ENCODE measurements around the gene DNAH2. TPM values are rescaled to one million over a fixed set of nuclear protein-coding genes. Genes with fewer than 3 reads are reported as not detected.
A peak's percentile ranks its signal among the peaks of the same experiment; 100 is the strongest.

DNAH2 gene
- total RNA-seq, 1 experiment from 2014 or later: 0.13 TPM

DNA sequence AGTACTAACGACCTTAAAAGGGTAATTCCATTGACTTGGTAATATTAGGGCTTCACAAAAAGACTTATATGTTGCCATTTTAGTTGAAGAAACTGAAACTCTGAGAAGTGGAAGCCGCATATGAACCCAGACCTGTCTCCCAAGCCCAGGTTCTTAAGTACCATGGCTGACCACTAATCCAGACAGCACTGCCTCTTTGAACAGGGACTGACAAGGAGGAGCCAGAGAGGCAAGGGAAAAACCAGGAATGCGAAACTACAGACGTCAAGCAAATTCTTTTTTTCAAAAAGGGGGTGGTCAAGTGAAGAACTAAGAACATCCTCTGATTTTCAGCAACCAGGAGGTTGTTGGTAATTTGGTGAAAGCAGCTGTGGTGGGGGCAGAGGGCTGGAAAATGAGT lies 155.5 kb downstream of the DNAH2 start:
- ATAC-seq: no peak
- no peaks in the 10 kb centered on the region for H3K27me3 ChIP-seq (ENCODE audit: control insufficient read depth, insufficient read depth, low read length)
- H3K27ac ChIP-seq (ENCODE audit: low read length): no peak overlapping the region
- no TSS peak for BruUV-seq (replicated peaks)
- in situ Hi-C loops (cut with HindIII; ENCODE audit: low pct_unique_long_range_greater_than_20kb, low sequenced_read_pairs) (no loop called here), intact Hi-C loops (cut with micrococcal nuclease; ENCODE audit: unreplicated experiment) (no loop called here)
- no peaks in the 10 kb centered on the region for H3K9me3 ChIP-seq (ENCODE audit: control insufficient read depth, insufficient read depth, low read depth, low read length)
- TF ChIP-seq SIN3A (IDR thresholded peaks at IDR 0.05; ENCODE audit: borderline replicate concordance, insufficient read depth, low read depth, low read length) (no peak), POLR2AphosphoS5 (IDR thresholded peaks at IDR 0.05; ENCODE audit: low read depth, low read length) (no peak), TCF7L2 (IDR thresholded peaks at IDR 0.05; ENCODE audit: low read depth, low read length) (no peak)
- TF ChIP-seq, protein P1, sequence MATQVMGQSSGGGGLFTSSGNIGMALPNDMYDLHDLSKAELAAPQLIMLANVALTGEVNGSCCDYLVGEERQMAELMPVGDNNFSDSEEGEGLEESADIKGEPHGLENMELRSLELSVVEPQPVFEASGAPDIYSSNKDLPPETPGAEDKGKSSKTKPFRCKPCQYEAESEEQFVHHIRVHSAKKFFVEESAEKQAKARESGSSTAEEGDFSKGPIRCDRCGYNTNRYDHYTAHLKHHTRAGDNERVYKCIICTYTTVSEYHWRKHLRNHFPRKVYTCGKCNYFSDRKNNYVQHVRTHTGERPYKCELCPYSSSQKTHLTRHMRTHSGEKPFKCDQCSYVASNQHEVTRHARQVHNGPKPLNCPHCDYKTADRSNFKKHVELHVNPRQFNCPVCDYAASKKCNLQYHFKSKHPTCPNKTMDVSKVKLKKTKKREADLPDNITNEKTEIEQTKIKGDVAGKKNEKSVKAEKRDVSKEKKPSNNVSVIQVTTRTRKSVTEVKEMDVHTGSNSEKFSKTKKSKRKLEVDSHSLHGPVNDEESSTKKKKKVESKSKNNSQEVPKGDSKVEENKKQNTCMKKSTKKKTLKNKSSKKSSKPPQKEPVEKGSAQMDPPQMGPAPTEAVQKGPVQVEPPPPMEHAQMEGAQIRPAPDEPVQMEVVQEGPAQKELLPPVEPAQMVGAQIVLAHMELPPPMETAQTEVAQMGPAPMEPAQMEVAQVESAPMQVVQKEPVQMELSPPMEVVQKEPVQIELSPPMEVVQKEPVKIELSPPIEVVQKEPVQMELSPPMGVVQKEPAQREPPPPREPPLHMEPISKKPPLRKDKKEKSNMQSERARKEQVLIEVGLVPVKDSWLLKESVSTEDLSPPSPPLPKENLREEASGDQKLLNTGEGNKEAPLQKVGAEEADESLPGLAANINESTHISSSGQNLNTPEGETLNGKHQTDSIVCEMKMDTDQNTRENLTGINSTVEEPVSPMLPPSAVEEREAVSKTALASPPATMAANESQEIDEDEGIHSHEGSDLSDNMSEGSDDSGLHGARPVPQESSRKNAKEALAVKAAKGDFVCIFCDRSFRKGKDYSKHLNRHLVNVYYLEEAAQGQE (IDR thresholded peaks at IDR 0.05; ENCODE audit: insufficient read depth in 1 of 2, low read depth in 2 of 2, low read length in 1 of 2): no peak
- TF ChIP-seq, protein P2, sequence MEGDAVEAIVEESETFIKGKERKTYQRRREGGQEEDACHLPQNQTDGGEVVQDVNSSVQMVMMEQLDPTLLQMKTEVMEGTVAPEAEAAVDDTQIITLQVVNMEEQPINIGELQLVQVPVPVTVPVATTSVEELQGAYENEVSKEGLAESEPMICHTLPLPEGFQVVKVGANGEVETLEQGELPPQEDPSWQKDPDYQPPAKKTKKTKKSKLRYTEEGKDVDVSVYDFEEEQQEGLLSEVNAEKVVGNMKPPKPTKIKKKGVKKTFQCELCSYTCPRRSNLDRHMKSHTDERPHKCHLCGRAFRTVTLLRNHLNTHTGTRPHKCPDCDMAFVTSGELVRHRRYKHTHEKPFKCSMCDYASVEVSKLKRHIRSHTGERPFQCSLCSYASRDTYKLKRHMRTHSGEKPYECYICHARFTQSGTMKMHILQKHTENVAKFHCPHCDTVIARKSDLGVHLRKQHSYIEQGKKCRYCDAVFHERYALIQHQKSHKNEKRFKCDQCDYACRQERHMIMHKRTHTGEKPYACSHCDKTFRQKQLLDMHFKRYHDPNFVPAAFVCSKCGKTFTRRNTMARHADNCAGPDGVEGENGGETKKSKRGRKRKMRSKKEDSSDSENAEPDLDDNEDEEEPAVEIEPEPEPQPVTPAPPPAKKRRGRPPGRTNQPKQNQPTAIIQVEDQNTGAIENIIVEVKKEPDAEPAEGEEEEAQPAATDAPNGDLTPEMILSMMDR (IDR thresholded peaks at IDR 0.05): no peak
- H3K4me3 ChIP-seq (ENCODE audit: low read depth in 2 of 2, low read length in 2 of 2): no peak overlapping the region
- ChIA-PET CTCF (no interaction called here), POLR2A (no interaction called here)
- no peak for DNase-seq (ENCODE audit: low read depth, low spot score)
- H3K36me3 ChIP-seq (ENCODE audit: control insufficient read depth, insufficient read depth, low read length): peaks cover 7% of the 10 kb centered on the region; the same call in 1 of the 2 replicates
- H3K4me1 ChIP-seq (ENCODE audit: control insufficient read depth, insufficient read depth, low read length): no peaks in the 10 kb centered on the region

DNA sequence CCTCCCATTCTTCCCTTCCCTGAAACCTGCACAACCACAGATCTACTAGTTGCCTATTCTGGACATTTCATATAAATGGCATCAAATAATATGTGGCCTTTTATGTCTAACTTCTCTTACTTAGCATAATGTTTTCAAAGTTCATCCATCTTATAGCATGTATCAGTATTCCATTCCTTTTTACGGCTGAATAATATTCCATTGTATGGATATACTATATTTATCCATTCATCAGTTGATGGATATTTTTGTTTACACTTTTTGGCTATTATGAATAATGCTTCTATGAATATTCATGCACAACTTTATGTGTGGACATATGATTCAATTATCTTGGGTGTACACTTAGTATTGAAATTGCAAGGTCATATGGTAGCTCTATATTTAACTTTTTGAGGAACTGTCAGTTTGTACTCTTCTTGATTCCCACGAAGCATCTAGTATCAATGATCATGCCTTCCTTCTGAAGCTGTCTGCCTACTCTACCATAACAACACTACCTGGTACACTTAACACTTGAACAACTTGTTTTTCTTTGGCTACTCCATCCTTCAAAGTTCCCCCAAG lies 158.3 kb downstream of the DNAH2 start:
- TF ChIP-seq POLR2AphosphoS5 (IDR thresholded peaks at IDR 0.05; ENCODE audit: low read depth, low read length) (no peak), TCF7L2 (IDR thresholded peaks at IDR 0.05; ENCODE audit: low read depth, low read length) (no peak), SIN3A (IDR thresholded peaks at IDR 0.05; ENCODE audit: borderline replicate concordance, insufficient read depth, low read depth, low read length) (no peak)
- TF ChIP-seq, protein P2 (IDR thresholded peaks at IDR 0.05): no peak
- TF ChIP-seq, protein P1 (IDR thresholded peaks at IDR 0.05; ENCODE audit: insufficient read depth in 1 of 2, low read depth in 2 of 2, low read length in 1 of 2): no peak
- Histone ChIP-seq H3K4me1 (ENCODE audit: control insufficient read depth, insufficient read depth, low read length) (no peaks in the 10 kb centered on the region), H3K9me3 (ENCODE audit: control insufficient read depth, insufficient read depth, low read depth, low read length) (no peaks in the 10 kb centered on the region), H3K4me3 (ENCODE audit: low read depth in 2 of 2, low read length in 2 of 2) (no peak overlapping the region), H3K36me3 (ENCODE audit: control insufficient read depth, insufficient read depth, low read length) (peaks cover 9% of the 10 kb centered on the region; the same call in 1 of the 2 replicates), H3K27ac (ENCODE audit: low read length) (no peak overlapping the region), H3K27me3 (ENCODE audit: control insufficient read depth, insufficient read depth, low read length) (no peaks in the 10 kb centered on the region)
- TSS peak; percentile 71 for BruUV-seq (replicated peaks)
- ChIA-PET CTCF (no interaction called here), POLR2A (no interaction called here)
- intact Hi-C loops (cut with micrococcal nuclease; ENCODE audit: unreplicated experiment): no loop called here
- ATAC-seq (no peak), DNase-seq (ENCODE audit: low read depth, low spot score) (no peak)
- in situ Hi-C loops (cut with HindIII; ENCODE audit: low pct_unique_long_range_greater_than_20kb, low sequenced_read_pairs): no loop called here
